NAMALWA (cell line): ENCODE results near the gene RPL13A.

Source experiments
- DNase-seq: peaks from one replicate; pipeline ENCODE4 v3.0.0-alpha.2; 2015; ENCODE audit warnings: low spot score

Gene RPL13A

DNA sequence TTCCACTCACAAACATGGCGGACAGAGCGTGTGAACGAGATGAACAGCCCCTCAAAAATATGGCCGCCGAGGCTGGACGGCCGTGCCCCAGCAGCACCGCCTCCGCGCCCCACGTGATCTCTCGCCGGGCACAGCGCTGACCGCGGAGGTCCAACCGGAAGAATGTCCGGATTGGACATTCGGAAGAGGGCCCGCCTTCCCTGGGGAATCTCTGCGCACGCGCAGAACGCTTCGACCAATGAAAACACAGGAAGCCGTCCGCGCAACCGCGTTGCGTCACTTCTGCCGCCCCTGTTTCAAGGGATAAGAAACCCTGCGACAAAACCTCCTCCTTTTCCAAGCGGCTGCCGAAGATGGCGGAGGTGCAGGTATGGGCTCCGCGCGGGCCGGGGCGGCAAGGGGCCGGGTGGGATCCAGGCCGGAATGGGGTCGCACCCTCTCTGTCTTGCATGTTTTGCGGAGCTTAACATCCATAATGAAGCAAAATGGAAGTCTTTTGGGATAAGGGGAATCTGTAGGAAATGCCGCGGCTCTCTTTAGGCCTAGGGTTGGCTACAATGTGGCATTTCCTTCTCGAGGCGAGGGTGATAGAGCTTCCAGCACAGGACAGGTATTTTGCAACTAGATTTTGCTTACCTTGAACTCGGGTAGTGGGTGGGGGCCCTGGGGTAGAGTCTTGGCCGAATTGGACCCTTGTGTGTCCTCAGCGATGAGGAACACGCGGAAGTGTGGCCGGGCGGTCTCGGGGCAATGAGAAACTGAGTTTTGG lies at the start of gene RPL13A:
Gene RPL13A (plus strand): TSS at position 332 of the 769 bp plus-strand sequence. CDS start 22 bp downstream, at position 354.
- DNase-seq = peak; percentile 99

DNA sequence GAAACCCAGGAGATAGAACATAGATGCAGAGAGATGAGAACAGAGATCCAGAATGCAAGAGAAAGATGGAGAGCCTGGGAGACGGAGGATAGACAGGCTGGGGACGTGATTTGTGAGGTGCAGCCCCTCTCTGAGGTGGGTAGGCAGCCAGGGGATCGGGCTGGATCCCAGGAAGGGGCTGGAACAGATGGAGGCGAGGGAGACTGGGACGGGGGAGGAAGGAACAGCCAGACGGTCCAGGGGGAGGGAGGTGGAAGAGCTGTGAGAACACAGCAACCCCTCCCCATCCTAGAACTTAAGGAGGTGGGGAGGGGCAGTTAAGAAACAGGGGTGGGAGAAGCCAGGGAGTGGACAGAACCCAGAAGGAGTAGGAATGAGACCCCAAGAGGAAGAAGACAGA lies 49.1 kb upstream of the RPL13A start:
- no peak for DNase-seq

DNA sequence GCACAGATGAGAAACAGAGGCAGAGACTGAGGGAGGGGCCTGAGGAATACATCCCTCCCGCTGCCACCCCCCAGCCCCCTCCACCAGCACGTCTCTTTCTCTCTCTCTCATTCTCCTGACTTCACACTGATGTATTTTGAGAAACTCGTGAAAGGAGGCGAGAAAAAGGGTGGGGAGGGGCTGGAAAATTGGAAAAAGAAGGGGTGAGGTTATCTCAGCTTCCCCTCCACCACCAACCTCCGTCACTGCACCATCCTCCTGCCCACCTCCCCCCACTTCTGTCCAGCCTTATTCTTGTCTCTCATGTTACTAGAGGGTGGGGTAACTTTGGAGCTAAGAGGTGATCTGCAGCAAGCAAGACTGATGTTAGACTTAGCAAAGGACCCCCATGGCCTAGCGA lies 47.6 kb upstream of the RPL13A start:
- no peak for DNase-seq

DNA sequence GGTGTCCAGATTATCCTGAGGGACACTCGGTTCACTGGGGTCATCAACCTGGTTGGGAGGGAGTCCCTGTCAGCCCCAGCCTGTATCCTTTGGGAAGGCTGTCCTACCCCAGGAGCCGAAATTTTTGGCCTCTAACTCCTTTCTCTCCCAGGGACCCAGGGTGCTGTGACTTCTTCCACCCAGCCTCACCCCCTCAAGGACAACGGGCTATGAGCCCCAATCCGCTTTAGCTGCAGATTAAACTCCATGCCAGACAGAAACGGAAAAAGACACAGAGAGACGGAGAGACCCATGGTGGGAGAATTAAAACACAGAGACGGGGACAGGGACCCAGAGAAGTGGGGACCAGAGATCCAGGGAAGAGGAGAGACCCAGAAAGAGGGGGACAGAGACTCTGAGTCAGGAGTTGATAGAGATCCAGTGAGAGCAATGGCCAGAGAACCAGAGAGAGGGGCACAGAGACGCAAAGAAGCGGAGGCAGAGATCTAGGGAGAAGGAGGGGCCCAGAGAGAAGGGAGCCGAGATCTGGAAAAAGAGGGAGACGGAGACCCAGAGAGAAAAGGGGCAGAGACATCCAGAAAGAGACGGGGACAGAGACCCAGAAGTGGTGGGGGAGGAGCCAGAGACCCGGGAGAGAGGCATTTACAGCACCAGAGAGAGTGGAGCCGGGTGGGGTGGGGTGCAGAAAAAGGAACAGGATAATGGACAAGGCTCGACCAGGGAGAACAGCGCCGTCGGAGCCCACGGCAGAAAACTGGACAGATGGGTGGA lies 46.8 kb upstream of the RPL13A start:
- DNase-seq = no peak

DNA sequence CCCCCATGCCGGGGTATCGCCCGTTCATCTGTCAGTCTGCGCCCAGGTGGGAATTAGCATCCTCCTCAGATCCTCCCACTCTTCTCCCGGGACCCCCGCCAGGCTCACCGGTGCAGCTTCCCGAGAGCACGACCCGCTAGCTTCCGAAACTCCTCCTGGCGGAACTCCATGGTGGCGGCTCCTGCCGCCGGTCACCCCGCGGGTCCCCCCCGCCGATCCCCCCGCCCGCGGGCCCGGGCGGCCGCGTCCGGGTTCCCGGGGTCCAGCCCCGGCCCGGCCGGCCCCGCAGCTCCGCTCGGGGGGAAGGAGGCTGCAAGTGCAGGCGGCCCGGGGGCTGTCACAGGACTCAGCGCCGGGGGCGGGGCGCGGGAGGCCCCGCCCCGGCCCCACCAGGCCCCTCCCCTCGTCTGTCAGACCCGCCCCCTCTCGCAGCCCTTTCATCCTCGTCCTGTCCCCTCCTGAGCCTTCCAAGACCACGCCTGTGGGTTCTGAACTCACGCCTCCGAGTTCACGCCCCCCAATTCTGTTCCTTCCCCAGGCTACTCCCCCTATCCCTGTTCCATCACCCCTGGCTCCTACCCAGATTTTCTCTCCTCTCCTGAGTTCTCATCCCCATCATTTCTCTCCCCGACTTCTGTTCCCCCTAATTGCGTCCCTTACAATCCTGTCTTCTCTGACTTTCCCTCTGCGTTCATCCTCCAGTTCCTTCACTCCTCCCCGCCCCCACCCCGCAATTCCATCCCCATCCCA lies 46.0 kb upstream of the RPL13A start, which contains the start of gene SLC17A7:
Gene SLC17A7 (minus strand): TSS at position 318 of the 750 bp plus-strand sequence. CDS start 148 bp downstream, at position 170.
- DNase-seq = peak; percentile 67

DNA sequence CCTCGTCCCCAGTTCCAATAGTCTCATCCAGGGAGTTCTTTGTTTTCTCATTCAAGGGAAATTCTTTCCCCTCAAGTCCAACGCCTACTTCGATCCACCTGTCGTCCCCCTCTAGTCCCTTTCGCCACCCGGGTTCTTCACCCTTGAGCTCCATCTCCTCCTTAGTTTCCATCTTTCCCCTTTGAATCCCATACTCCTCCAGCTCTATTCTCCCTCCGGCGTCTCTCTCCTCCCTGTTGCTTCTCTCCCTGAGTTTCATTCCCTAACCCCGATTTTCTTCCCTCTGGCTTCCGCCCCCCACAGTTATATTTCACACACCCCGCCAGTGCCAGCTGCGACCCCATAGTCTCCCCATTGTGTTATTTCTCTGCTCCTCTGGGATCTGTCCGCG lies 45.5 kb upstream of the RPL13A start:
- DNase-seq = no peak

DNA sequence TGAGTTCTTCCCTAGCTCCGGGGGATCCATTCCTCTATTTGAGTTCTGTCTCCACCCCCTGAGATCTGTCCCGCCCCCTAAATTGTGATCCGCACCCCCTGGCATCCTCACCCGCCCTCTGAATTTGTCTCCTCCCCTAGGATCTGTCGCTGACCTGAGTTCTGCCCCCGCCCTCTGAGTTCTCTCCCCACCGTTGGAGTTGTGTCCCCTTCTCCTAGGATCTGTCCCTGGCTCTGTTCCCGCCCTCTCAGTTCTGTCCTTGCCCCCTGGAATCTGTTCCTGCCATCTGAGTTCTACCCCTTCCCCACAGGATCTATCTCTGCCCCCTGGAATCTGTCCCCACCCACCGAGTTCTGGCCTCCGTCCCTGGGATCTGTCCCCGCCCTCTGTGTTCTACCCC lies 45.1 kb upstream of the RPL13A start:
- peak; percentile 55 for DNase-seq

DNA sequence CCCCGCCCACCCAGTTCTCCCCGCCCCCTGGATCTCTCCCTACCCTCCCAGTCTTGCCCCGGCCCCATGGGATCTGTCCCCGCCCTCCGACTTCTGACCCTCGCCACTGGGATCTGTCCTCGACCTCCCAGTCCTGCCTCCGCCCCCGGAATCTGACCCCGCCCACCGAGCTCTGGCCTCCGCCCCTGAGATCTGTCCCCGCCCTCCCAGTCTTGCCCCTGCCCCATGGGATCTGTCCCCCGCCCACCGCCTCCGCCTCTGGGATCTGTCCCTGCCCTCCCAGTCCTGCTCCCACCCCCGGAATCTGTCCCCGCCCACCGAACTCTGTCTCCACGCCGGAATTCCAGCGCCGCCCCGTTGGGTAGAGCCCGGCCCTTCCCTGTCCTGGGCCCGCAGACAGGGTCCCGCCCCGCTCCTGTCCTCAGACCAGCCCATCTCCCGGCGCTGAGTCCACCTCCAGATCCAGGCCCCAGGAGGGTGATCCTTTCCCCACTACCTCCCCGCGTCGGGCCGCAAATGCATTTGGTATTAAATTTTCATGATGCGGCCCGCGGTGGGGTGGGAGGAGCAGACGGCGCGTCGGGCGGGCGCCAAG lies 44.5 kb upstream of the RPL13A start:
- peak; percentile 66 for DNase-seq

DNA sequence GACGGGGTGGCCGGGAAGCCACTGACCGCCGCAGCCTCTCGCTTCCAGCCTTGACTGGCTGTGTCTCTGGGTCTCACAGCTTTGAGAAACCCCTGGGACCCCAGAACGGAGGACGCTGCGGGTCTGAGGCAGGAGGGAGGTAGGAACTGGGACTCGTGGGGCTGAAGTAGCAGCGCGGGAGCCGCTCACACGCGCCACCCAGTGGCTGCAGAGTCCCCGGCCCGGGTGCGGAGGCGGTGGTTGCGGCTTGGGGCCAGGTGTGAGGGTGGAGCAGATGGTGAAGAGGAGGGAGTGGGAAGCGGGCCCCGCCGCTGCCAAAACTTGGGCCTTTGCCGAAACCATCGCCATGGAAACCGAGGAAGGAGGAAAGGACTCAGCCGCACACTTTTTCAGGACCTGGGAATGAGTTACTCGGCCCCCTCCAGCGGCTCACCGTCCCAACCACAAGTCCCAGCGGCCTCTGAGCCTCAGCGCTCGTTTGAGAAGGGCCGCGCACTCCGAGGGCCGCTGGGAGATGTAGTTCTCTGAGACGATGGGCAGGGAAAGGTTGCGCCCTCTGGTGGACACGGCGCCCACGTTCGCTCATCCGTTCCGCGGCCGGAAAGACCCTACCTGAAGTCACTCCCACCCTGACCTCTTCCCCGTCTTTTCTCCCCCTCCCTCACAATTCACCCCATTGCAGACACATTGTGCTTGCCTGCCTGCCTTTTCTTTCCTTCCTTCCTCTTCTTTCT lies 43.9 kb upstream of the RPL13A start:
- DNase-seq = peak; percentile 94

DNA sequence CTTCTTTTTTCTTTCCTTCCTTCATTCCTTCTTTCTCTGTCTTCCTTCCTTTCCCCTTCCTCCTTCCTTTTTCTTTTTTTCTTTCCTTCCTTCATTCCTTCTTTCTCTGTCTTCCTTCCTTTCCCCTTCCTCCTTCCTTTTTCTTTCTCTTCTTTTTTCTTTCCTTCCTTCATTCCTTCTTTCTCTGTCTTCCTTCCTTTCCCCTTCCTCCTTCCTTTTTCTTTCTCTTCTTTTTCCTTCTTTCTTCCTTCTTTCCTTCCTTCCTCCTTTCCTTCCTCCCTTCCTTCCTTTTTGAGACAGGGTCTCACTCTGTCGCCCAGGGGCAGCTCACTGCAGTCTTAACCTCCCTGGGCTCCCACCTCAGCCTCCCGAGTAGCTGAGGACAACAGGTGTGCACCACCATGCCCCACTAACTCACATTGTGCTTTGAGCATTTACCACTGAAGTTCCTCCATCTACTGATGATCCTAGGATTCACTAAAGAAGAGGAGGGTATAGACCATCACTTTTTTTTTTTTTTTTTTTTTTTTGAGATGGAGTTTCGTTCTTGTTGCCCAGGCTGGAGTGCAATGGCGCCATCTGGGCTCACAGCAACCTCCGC lies 43.2 kb upstream of the RPL13A start:
- DNase-seq = peak; percentile 35

DNA sequence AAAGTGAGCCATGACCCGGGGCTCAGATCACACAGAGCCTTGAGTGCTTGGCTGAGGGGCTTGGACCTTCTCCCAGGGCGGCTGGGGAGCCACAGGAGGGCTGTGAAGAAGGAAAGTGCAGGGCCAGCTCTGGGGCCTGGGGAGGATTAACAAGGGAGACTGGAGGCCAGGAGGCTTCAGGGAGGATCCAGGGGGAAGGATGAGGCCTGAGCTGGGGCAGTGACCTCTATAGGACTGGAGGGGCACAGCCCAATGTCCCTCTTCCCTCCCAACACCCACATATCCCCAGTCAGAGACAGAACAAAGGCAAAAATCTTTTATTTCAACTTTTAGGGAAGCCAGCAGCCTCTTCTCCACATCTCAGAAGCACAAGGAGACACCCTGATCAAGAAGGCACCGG lies 41.4 kb upstream of the RPL13A start:
- DNase-seq = no peak

DNA sequence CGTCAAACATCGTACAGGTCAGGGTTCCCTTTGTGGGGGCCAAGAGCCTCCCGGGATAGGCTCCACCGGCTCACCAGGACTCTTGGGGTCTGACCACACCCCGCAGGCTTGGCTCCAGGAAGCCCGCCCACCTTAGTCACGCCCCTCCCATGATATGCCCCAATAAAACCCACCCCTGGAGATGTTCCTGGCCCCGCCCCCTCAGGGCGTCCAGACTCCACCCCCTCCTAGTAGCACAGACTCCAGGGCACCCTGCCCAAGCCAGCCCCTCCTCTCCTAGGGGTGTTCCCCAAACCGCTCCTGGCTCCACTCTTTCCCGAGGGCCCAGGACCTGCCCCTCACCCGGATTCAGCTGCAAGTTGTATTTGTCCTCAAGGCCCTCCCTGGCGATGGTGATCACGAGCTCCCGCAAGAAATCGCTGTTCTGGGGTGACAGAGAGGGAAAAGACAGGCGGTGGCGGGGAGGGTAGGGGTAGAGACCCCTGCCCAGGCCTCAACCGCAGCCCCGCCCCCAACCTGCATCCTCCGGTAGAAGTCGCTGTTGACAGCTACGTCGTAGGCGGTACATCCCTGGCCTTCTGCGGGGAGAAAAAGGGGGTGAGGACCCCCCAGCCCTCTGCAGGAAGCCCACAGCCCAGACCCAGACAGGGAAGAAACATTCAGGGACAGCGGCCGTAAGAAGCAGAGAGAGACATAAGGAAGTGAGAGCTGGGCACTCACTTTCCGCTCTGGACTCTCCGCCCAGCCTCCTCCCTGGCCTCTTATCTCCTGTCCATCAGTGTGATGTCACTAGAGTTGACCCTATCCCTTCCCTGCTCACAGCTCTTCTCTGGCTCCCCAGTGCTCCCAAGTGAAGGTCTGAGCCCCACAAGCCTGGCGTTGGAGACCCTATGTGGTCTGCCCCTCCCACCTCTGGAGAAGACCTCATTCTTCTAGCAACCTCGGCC lies 39.6 kb upstream of the RPL13A start:
- peak; percentile 86 for DNase-seq

DNA sequence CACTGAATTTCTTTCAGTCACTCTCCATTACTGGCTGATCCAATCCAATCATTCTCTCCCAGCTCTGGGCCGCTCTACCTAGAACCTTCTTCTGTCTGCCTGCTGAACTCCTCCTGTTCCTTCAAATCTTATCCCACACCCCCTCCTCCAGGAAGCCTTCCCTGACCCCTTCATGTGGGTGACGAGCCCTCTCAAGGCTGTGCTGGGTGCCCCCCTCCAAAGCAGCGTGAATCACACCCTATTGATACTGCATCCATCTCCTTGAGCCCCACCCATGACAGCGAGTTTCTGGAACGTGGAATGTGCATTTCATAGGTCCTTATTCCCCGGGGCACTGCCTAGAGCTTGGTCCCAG lies 39.0 kb upstream of the RPL13A start:
- no peak for DNase-seq

DNA sequence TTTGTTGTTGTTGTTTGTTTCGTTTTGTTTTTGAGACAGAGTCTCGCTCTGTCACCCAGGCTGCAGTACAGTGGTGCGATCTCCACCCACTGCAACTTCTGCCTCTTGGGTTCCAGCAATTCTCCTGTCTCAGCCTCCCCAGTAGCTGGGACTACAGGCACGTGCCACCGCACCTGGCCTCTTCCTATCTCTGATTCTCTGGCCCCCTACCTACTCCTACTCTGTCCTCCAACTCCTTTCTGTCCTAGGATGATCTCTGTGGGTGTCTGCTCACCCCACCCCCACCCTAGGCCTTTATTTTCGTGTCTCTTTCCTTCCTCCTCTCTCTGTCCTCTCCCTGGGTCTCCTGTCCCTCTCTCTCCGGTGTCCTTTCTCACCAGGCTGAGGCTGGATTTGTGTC lies 37.0 kb upstream of the RPL13A start:
- DNase-seq = no peak

DNA sequence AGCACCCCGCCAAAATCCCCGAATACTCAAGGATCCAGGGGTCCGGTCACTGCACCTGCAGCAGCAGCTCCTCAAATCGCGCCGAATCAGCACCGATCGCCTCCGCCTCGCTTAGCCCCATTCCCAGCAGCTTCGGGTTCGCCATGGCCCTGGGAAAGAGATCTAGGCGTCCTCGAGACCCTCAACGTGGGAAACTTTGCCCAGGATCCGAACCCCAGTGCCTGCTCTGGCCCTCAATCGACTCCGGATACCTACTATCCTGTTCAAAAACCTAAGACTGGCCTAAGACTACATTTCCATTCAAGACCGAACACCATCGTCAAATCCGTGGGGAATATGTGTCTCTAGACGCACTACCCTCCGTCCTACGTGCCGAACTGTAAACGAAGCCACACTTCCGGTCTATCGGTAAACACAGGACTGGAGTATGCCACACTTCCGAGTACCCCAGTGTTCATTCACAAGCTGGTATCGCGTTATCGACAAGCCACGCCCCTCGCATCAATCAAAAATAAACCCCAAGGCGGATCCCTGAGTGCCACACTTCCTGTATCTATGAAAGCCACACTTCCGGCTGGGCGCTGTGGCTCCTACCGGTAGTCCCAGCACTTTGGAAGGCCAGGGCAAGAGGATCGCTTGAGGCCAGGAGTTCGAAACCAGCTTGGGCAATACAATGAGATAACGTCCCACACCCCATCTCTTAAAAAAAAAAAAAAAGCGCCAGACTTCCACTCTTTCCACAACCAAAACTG lies 35.8 kb upstream of the RPL13A start, which contains the start of gene PIH1D1:
Gene PIH1D1 (minus strand): TSS at position 385 of the 752 bp plus-strand sequence. CDS start 240 bp downstream, at position 145.
- DNase-seq = peak; percentile 99

DNA sequence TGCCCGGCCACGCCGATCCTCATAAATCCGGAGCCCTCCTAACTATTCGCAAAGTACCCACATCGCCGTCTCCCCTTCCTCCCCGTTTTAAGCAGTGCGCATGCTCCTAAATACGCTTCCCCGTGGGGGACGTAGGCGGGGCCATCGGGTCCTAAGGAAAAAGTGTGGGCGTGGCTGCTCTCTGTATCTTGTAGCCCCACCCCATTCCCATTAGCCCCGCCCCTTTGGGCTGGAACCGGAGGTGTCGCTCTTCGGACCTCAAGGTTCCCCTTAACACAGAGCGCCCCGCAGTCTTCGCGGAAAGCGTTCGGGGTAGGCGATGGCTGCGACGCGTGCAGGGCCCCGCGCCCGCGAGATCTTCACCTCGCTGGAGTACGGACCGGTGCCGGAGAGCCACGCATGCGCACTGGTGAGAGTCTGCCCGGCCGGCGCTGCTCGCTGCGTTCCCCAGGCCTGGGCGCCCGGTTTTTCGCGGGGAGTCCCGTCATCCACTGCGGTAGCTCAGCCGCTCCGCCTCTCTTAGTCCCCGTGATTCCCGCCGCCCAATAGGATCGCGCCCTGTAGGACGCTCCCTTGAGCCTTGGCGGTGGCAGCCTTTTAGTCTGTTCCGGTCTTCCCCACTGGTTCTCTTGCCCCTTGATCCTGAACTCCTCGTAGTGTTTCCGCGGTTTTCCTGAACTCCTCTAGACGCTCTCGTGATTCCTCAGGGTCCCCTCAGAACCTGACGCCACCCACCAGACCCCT lies 34.2 kb upstream of the RPL13A start, which contains the start of gene ALDH16A1:
Gene ALDH16A1 (plus strand): TSS at position 213 of the 744 bp plus-strand sequence. CDS start 107 bp downstream, at position 320.
- DNase-seq = peak; percentile 98

DNA sequence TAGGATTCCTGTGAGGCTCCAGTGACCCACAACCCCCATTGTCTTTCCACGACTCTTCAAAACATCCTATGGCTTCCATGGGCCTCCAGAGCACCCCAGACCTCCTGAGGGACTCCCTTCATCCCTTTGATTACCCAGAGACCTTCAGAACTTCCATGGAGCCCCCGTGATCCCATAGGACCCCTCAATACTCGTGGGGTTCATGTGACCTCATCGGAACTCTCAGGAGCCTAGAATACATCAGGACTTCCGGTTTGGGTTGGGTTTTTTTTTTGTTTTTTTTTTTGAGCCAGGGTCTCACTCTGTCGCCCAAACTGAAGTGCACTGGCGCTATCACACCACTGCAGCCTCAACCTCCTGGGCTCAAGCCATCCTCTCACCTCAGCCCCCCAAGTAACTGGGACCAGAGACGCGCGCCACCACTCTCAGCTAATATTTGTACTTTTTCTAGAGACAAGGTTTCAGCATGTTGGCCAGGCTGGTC lies 33.6 kb upstream of the RPL13A start:
- DNase-seq = peak; percentile 79

DNA sequence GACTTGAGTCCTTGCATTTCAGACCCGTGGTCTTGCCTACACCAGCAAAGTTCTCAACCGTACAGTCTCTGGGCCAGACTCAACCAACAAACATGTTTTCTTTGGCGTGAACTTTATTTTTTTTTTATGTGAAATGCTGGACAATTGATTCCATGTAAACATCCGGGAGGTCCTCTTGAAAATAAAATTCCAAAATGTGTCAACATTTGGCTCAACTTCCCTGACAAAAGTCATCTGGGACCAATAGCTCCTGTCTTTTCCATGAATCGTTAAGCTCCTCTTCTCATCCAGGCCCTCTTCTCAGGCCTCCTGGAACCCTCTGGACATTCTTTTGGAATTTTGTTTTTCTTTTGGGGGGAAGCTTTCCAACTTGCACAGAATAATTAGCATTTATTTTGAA lies 31.6 kb upstream of the RPL13A start:
- DNase-seq = no peak
